Endothelial cell of umbilical vein (primary cell): ENCODE measurements around the gene TAS1R2.

ENCODE experiments used
- CTCF ChIP-seq, 2 donors: IDR thresholded peaks; 1 replicate in 1 of 2; 2 replicates in 1 of 2; pipeline ENCODE4 v1.5.1; 2011; ENCODE audit warnings: low read length in 2 of 2, mild to moderate bottlenecking in 2 of 2, moderate library complexity in 2 of 2, control low read depth in 1 of 2, inconsistent platforms in 1 of 2, low read depth in 1 of 2; ENCODE audit not compliant: insufficient read depth in 1 of 2; ENCODE audit errors: extremely low read depth in 1 of 2
- EZH2 ChIP-seq: IDR thresholded peaks from 2 replicates; pipeline ENCODE4 v1.6.1; 2012; ENCODE audit warnings: borderline replicate concordance, low read depth, mild to moderate bottlenecking, moderate library complexity, low read length, inconsistent platforms; ENCODE audit not compliant: severe bottlenecking
- JUN ChIP-seq: IDR thresholded peaks from 2 replicates; pipeline ENCODE4 v1.6.1; 2011; ENCODE audit warnings: borderline replicate concordance, low read depth; ENCODE audit not compliant: insufficient read length, insufficient read depth
- MAX ChIP-seq: IDR thresholded peaks from 2 replicates; pipeline ENCODE4 v1.6.1; 2011; ENCODE audit not compliant: insufficient read depth, insufficient read length
- MYC ChIP-seq: IDR thresholded peaks from one replicate; pipeline ENCODE4 v1.6.1; 2011; ENCODE audit warnings: mild to moderate bottlenecking, low read depth, low read length
- POLR2AphosphoS5 ChIP-seq: IDR thresholded peaks from 2 replicates; pipeline ENCODE4 v1.6.1; 2012; ENCODE audit warnings: low read depth, mild to moderate bottlenecking, control low read depth, low read length, moderate library complexity; ENCODE audit not compliant: insufficient read depth

- no peak for TF ChIP-seq CTCF (IDR thresholded peaks at IDR 0.05; ENCODE audit: extremely low read depth in 1 of 2, insufficient read depth in 1 of 2, low read depth in 1 of 2, low read length in 2 of 2)
- TF ChIP-seq MYC = no peak
- TF ChIP-seq JUN = no peak
- TF ChIP-seq MAX = no peak
- TF ChIP-seq EZH2 = no peak
- TF ChIP-seq POLR2AphosphoS5 = no peak
Measured at GRCh38 chr1:18861082-18861481, 1.6 kb upstream of the TAS1R2 start.
